Measurements from ENCODE around the gene RET.

DNA sequence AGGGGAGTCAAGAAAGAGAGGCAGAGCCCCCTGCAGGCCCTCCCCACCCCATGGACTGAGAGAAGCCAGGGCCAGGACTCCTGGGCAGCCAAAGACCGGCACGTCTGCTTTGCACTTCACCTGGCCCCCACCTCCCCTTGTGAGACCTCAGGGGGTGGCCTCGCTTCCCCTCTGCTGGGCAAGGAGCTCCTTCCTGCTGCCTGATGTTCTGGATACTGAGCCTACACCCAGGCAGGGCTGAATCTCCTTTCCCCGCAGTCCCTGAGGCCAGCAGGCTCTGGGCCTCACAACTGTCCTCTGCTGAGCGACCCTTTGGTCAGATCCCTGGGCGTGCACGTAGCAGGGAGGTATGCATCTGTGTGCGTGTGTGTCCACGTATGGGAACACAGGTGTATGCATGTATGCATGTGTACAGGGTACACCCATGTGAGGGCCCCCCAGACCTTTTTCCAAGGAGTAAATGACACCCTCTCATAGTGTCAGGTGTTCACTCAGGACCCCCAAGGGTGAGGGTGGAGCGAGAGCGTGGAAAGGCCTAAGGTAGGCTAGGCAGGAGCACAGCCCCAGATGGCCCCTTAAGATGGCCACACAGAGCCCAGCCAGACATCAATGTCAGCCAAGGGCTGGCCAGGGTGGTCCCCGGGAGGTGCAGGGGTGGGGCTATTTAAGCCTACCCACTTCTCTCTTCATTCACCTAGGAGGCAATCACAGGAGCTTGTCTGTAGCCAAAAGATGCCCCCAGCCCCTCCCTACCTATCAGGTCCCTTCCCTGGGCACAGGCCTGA, 1.9 kb upstream of the RET start:
- TF ChIP-seq SIN3A (conservative IDR thresholded peaks at IDR 0.05 in 1 of 2, IDR thresholded peaks at IDR 0.05 in 1 of 2; ENCODE audit: low read depth in 1 of 2, low read length in 2 of 2) = no peak
- TF ChIP-seq POU5F1 (IDR thresholded peaks at IDR 0.05; ENCODE audit: low read depth, low read length) = no peak
- no peak for TF ChIP-seq RFX5 (IDR thresholded peaks at IDR 0.05; ENCODE audit: borderline replicate concordance, low read depth, low read length)
- no peak for TF ChIP-seq CEBPB (IDR thresholded peaks at IDR 0.05; ENCODE audit: low read depth, low read length)
- TF ChIP-seq EZH2 (IDR thresholded peaks at IDR 0.05; ENCODE audit: low read depth, low read length, severe bottlenecking) = no peak
- no peak for TF ChIP-seq CTCF (IDR thresholded peaks at IDR 0.05; ENCODE audit: control extremely low read depth in 1 of 3, insufficient read depth in 1 of 3, low read depth in 1 of 3, low read length in 3 of 3)
- TF ChIP-seq TAF1 (IDR thresholded peaks at IDR 0.05; ENCODE audit: low read depth, low read length) = no peak
- no peak for TF ChIP-seq BACH1 (IDR thresholded peaks at IDR 0.05; ENCODE audit: low read length)
- no peak for TF ChIP-seq KDM1A (IDR thresholded peaks at IDR 0.05; ENCODE audit: borderline replicate concordance, low read length)

Measured in H1 (cell line).